ENCODE results near the gene ABCD4.

The ABCD4 gene

GRCh38 chr14:74257941-74258763, 44.6 kb downstream of the ABCD4 start:
- no peak for DNase-seq

GRCh38 chr14:74257078-74257940, 45.4 kb downstream of the ABCD4 start:
- peak; percentile 46 for DNase-seq

- DNase-seq, result no peak
These were observed 47.5 kb downstream of the ABCD4 start for GRCh38 chr14:74255281-74255680.

DNA sequence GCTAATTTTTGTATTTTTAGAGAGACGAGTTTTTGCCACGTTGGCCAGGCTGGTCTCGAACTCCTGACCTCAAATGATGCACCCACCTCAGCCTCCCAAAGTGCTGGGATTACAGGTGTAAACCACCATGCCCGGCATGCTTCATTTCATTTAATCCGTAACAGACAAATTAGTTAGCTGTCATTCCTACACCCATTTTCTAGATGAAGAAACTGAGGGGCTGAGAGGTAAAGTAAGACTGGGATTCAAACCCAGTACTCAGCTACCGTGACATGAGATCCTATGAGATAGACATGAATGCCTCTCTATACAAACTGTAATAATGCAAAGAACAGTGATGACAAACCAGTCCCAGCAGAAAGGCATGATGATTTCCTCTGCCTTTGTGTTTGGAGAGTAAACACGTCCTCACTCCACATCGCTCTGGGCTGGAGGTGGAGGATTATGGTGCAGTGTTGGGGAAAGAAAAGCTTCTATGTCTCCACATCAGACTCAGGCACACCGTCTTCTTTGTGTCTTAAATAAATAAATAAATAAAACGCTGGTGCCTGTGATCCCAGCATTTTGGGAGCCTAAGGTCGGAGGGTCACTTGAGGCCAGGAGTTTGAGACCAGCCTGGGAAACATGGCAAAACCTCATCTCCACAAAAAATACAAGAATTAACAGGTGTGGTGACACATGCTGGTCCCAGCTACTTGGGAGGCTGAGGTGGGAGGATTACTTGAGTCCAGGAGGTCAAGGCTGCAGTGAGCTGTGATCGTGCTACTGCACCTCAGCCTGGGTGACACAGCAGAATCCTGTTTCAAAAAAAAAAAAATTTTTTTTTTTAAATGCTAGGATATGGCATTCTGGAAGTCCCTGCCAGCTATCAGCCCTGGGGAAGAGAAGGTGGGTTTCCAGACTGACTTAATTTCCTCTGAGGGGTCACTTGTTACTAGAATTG, 53.0 kb downstream of the ABCD4 start:
- DNase-seq, result no peak

- no peak for DNase-seq
These were observed 54.7 kb downstream of the ABCD4 start for GRCh38 chr14:74248017-74248416.

- DNase-seq, result no peak
These were observed 56.2 kb downstream of the ABCD4 start for GRCh38 chr14:74246542-74246941.

DNA sequence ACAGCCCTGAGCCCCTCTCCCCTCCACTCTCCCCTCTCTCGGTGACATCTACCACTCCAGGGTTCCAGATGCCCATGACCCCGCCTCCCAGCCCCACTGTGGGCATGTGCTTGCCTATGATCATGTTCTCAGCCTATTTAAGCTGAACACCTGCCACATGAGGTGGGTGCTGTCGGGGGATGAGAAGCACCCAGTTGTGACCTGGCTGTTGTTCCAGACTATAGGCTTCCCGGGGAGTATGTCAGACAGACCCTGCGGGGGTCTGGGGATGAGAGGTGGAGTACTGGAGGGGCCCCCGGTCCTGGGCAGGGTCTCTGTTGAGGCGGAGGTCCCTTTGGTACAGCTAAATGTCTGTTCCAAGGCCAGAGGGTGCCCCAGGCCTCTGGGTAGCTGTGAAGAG, 57.4 kb downstream of the ABCD4 start:
- DNase-seq, result no peak

- DNase-seq, result no peak
These were observed 58.6 kb downstream of the ABCD4 start for GRCh38 chr14:74244115-74244514.

GRCh38 chr14:74243051-74243450, 59.7 kb downstream of the ABCD4 start:
- no peak for DNase-seq

- no peak for DNase-seq
These were observed 60.0 kb downstream of the ABCD4 start for GRCh38 chr14:74242780-74243042.

DNA sequence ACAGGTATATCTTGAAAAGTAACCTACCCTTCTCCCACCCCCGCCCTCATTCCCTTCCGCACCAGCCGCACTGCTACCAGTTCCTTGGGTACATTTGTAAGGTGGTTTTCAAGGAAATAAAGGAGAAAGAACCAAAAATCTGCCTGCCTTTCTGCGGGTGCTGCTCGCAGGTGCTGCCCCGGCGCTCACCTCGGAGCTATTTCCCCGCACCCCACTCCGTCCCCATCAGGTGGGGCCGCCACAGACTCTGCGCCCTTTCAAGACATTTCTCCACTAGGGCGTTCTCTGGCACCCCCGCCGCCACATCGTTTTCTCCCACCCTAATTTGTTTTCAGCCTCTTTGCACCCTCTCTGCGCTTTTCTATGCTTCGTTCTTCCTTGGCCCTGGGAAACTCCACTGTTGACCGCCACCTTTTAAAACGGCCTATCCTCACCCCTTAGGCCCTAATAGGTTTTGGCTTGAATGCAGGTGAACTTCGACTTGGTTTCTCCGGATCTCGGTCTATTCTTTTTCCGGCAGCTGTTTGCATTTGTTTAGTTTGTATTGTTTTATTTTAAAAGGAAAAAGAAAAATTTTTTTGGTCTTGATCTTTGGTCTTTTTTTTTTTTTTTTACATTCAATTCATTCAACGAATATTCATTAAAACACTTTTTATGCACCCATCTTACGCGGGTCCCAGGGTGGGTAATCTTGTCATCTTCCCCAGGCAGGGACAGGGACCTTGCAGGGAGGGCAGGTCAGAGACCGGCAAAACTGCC, 60.5 kb downstream of the ABCD4 start:
- DNase-seq, result no peak

DNA sequence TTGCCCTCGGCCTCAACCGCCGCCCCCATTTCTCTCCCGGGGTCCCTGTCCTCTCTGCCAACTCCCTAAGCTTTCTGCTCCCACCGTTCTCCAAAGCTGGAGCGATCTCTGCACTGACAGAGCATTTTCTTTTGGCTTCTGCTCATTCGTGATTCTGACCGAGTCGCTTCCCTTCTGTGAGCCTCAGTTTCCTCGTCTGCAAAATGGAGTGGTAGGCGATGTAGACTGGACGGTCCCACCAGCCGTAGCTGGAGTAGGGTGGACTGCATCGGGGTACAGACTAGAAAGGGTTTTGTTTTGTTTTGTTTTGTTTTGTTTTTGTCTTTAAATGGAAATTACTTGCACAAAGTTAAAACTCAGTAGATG, 61.1 kb downstream of the ABCD4 start:
- DNase-seq, result no peak

DNA sequence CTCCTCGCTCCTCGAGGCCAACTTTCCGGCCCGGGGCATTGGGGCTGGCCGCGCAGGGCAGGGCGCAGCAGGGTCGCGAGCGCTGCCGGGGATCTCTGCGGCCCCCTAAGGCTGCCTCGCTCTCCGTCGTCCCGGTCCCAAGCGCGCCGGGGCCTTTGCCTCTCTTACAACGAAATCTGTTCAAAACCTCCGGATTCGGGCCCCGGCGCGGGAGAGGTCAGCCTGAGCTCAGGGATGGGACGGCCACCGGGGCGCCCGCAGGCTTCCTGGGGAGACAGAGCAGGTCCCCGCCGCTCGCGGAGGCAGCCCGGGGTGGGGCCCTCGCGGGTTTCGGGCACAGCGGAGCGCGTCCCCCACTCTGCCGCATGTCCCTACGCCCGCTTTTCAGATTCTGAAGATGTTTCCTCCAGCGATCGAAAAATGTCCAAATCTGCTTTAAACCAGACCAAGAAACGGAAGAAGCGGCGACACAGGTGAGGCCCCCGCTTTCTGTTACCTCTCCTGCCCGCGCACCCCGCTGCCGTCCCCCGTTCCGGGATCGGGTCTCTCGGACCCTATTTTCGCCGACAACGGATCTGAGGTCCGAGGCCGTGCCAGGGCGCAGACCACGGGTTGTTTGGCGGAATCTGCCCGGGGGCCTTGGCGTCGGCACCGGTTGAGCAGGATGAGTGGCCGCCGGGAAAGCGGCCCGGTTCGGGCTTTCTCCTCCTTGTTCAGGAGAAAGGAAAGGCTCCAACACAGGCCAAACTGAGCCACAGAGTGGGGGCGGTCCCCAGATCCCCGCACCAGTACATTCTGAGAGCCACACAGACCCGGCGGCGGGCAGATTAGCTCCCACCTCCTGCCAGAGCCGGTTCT, 61.7 kb downstream of the ABCD4 start:
- DNase-seq, result no peak

GRCh38 chr14:74239848-74240793, 62.6 kb downstream of the ABCD4 start:
- DNase-seq, result no peak

GRCh38 chr14:74238974-74239847, 63.5 kb downstream of the ABCD4 start, which contains the start of gene VSX2:
Gene VSX2 (plus strand): TSS chr14:74239449. CDS start chr14:74239562, 113 bp downstream.
- no peak for DNase-seq

GRCh38 chr14:74237441-74237840, 65.3 kb downstream of the ABCD4 start:
- no peak for DNase-seq

All from activated CD4-positive, alpha-beta T cell treated with anti-CD3 and anti-CD28 coated beads for 1 hour (primary cell).